ENCODE results near the gene WFDC5. TPM values are rescaled to one million over a fixed set of nuclear protein-coding genes. Genes with fewer than 3 reads are reported as not detected.

WFDC5 gene
- total and polyA plus RNA-seq, 4 donors: 0.11 to 0.57 TPM; not detected in 2

DNA sequence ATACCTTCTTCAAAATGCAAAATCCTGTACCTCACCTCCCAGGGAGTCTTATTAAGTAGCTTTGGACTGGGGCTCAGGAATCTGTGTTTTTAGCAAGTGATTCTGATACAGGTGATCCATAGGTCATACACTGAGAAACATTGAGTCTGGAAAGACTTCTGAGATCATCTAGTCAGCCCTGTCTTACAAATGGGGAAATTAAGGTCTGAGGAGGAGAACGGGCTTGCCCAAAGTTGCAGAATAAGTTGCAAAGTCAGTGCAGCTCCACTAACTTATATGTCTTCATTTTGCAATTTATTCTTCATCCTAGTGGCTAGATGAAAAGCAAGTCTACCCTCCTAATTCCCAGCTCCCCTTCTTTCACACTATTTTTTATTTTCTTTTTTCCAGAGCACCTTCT, 42.9 kb downstream of the WFDC5 start:
- ATAC-seq (ENCODE audit: insufficient read depth, low FRiP score): no peak

DNA sequence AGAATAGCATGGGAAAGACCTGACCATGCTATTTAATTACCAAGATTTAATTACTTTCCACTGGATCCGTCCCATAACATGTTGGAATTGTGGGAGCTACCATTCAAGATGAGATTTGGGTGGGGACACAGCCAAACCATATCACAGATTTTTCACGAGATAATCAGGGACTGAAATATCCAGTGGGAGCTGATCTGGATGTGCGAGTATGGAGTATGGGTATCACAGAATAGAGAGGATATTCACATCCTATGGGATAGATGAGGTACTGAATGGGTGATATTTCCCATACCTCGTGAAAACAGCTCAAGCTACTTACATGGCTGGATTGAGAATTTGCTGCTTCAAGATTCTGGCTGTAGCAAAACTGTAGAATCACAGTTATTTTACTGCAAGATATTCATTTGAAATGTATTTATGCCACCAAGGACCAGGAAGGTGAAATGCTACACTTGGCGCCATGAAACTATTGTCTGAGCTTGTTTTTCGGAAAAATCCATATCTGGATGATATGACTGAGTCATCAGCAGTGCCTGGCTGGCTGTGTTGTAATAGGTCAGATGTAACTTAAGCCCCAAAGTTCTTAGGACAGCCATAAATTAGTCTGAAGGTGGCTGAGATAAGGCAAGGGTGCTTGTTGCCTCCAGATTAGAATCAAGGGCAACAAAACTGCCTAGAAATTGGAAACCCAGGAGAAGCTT, 43.9 kb downstream of the WFDC5 start:
- TF ChIP-seq, protein P1, sequence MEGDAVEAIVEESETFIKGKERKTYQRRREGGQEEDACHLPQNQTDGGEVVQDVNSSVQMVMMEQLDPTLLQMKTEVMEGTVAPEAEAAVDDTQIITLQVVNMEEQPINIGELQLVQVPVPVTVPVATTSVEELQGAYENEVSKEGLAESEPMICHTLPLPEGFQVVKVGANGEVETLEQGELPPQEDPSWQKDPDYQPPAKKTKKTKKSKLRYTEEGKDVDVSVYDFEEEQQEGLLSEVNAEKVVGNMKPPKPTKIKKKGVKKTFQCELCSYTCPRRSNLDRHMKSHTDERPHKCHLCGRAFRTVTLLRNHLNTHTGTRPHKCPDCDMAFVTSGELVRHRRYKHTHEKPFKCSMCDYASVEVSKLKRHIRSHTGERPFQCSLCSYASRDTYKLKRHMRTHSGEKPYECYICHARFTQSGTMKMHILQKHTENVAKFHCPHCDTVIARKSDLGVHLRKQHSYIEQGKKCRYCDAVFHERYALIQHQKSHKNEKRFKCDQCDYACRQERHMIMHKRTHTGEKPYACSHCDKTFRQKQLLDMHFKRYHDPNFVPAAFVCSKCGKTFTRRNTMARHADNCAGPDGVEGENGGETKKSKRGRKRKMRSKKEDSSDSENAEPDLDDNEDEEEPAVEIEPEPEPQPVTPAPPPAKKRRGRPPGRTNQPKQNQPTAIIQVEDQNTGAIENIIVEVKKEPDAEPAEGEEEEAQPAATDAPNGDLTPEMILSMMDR (IDR thresholded peaks at IDR 0.05; ENCODE audit: control extremely low read depth, extremely low read depth): no peak
- peaks cover 4 to 15% (median 12%) of the 10 kb centered on the region in 4 donors for H3K36me3 ChIP-seq (ENCODE audit: control insufficient read depth in 4 of 4, insufficient read depth in 4 of 4, low read length in 4 of 4)
- peak overlapping the region in 1 of 2 donors; percentile 15 for H3K27ac ChIP-seq (ENCODE audit: low read depth in 1 of 2, low read length in 1 of 2)
- no peak overlapping the region for H3K4me3 ChIP-seq
- no peaks in the 10 kb centered on the region for H3K9me3 ChIP-seq (ENCODE audit: control insufficient read depth in 4 of 4, insufficient read depth in 3 of 4, low read length in 3 of 4)
- H3K4me1 ChIP-seq (ENCODE audit: control insufficient read depth in 5 of 5, insufficient read depth in 5 of 5, low read length in 5 of 5): peaks cover 0 to 5% (median 0%) of the 10 kb centered on the region in 5 donors
- 94 to 96% methylated on average over 6 of the region's 6 CpGs for WGBS, 2 donors
- DNase-seq: no peak
- H3K9ac ChIP-seq (ENCODE audit: insufficient read depth in 1 of 2, low read length in 2 of 2): no peak overlapping the region
- H3K27me3 ChIP-seq (ENCODE audit: control insufficient read depth in 3 of 3, insufficient read depth in 3 of 3, low read length in 2 of 3): no peaks in the 10 kb centered on the region
- no peak for ATAC-seq (ENCODE audit: insufficient read depth, low FRiP score)

More for the DNA sequence above, 42.9 kb downstream of the WFDC5 start:
- no peak overlapping the region for H3K4me3 ChIP-seq
- H3K9ac ChIP-seq (ENCODE audit: insufficient read depth in 1 of 2, low read length in 2 of 2): no peak overlapping the region
- H3K27me3 ChIP-seq (ENCODE audit: control insufficient read depth in 3 of 3, insufficient read depth in 3 of 3, low read length in 2 of 3): no peaks in the 10 kb centered on the region
- peaks cover 0 to 5% (median 0%) of the 10 kb centered on the region in 5 donors for H3K4me1 ChIP-seq (ENCODE audit: control insufficient read depth in 5 of 5, insufficient read depth in 5 of 5, low read length in 5 of 5)
- 41 to 84% methylated on average over 1 of the region's 1 CpG for WGBS, 2 donors
- H3K27ac ChIP-seq (ENCODE audit: low read depth in 1 of 2, low read length in 1 of 2): no peak overlapping the region
- H3K9me3 ChIP-seq (ENCODE audit: control insufficient read depth in 4 of 4, insufficient read depth in 3 of 4, low read length in 3 of 4): no peaks in the 10 kb centered on the region
- no peak for DNase-seq
- TF ChIP-seq, protein P1 (IDR thresholded peaks at IDR 0.05; ENCODE audit: control extremely low read depth, extremely low read depth): no peak
- H3K36me3 ChIP-seq (ENCODE audit: control insufficient read depth in 4 of 4, insufficient read depth in 4 of 4, low read length in 4 of 4): peaks cover 8 to 21% (median 16%) of the 10 kb centered on the region in 4 donors

DNA sequence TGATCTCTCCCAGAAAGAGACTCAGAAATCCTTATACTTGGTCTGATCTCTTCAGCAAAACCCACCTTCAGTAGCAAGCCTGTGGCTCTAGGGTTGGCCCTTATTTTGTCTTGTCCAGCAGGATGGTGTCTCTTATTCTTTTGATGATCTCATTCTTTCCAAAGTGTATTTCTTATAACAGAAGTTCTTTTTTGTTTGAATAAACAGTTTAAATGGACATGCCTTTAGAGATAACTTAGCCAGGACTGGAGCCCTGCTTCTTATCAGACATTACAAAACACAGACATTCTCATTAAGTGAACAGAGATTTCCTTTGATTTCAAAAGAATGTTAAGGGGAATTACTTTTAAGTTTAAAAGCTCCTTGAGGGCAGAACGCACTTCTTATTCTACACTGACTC, 45.7 kb downstream of the WFDC5 start:
- TF ChIP-seq, protein P1 (IDR thresholded peaks at IDR 0.05; ENCODE audit: control extremely low read depth, extremely low read depth): no peak
- no peak for DNase-seq
- WGBS, 2 donors: 58 to 77% methylated on average over 1 of the region's 1 CpG
- Histone ChIP-seq H3K9ac (ENCODE audit: insufficient read depth in 1 of 2, low read length in 2 of 2) (no peak overlapping the region), H3K36me3 (ENCODE audit: control insufficient read depth in 4 of 4, insufficient read depth in 4 of 4, low read length in 4 of 4) (peaks cover 0 to 8% (median 4%) of the 10 kb centered on the region in 4 donors), H3K27me3 (ENCODE audit: control insufficient read depth in 3 of 3, insufficient read depth in 3 of 3, low read length in 2 of 3) (no peaks in the 10 kb centered on the region), H3K4me1 (ENCODE audit: control insufficient read depth in 5 of 5, insufficient read depth in 5 of 5, low read length in 5 of 5) (peaks cover 0 to 5% (median 0%) of the 10 kb centered on the region in 5 donors), H3K9me3 (ENCODE audit: control insufficient read depth in 4 of 4, insufficient read depth in 3 of 4, low read length in 3 of 4) (no peaks in the 10 kb centered on the region), H3K4me3 (no peak overlapping the region), H3K27ac (ENCODE audit: low read depth in 1 of 2, low read length in 1 of 2) (no peak overlapping the region)
- no peak for ATAC-seq (ENCODE audit: insufficient read depth, low FRiP score)
